Measurements from ENCODE around the gene WDR20. TPM values are rescaled to one million over a fixed set of nuclear protein-coding genes. Genes with fewer than 3 reads are reported as not detected.
"Not testable (repeated sequence)": the region's sequence is repeated elsewhere in the genome, so short reads cannot be mapped to it uniquely, and the experiment has no call there.

Gene WDR20, protein sequence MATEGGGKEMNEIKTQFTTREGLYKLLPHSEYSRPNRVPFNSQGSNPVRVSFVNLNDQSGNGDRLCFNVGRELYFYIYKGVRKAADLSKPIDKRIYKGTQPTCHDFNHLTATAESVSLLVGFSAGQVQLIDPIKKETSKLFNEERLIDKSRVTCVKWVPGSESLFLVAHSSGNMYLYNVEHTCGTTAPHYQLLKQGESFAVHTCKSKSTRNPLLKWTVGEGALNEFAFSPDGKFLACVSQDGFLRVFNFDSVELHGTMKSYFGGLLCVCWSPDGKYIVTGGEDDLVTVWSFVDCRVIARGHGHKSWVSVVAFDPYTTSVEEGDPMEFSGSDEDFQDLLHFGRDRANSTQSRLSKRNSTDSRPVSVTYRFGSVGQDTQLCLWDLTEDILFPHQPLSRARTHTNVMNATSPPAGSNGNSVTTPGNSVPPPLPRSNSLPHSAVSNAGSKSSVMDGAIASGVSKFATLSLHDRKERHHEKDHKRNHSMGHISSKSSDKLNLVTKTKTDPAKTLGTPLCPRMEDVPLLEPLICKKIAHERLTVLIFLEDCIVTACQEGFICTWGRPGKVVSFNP
- 10.9 and 14.8 TPM in 2 replicates for total RNA-seq (2014; rRNA removed; shearing (Covaris generic))

DNA sequence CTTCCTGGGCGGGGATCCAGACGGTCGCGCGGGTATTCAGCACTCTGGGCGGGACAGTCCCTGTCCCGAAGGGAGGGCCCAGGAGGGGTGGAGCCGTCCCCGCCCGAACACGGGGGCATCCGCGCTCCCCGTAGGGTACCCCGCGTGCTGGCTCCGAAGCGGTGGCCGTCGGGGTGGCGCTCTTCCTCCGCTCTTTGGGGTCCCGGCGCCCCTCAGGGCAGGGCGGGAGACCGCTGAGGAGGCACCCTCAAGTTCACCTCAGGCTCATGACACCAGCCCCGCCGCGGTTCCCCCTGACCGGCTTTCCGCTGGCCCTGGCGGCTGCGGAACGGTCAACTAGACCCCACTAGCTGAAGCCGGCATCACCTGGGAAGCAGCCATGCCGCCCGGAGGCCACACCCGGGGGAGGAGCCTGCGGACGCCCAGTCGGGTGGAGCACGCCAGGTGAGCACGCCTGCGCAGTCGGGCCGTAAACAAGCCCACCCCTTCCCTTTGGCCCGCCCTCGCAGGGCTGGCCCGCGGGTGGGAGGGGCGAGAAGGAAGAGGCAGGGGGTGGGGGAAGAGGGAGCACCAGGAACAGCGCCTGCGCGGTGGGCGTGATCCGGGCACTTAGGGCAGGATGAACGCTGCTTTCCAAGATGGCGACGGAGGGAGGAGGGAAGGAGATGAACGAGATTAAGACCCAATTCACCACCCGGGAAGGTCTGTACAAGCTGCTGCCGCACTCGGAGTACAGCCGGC lies at the start of gene WDR20:
WDR20 (plus strand) TSS at position 612 of the 741 bp plus-strand sequence; CDS start at position 639, 27 bp downstream.
- DNase-seq (ENCODE audit: low spot score) = peak; percentile 88

DNA sequence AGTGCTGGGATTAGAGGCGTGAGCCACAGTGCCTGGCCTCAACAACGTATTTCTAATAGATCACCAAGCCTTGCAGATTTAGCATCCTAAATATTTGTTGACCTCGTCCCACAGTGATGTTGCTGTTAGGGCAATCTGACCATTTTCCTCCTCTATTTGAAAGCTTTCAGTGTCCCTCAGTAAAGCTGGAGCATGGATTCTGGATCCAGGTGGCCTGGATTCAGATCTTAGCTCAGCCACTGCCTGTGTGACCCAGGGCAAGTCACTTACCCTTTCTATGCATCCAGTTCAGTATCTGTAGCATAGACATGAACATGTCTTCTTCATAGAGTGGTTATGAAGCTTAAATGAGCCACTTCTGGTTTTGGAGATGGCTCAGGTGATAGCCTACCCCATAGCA lies 49.0 kb upstream of the WDR20 start:
- no peak for DNase-seq (ENCODE audit: low spot score)

DNA sequence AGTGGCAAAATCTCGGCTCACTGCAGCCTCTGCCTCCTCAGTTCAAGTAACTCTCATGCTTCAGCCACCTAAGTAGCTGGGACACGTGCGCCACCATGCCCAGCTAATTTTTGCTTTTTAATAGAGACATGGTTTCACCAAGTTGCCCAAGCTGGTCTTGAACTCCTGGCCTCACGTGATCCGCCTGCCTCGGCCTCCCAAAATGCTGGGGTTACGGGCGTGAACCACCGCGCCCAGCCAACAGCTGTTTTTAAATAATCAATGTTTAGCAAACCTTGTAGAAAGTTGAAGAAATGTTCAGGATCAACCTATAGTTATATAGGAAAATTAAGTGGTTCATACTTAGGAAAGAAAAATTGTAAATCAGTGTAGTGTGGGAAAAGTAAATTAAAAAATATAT lies 46.9 kb upstream of the WDR20 start:
- DNase-seq (ENCODE audit: low spot score) = no peak

DNA sequence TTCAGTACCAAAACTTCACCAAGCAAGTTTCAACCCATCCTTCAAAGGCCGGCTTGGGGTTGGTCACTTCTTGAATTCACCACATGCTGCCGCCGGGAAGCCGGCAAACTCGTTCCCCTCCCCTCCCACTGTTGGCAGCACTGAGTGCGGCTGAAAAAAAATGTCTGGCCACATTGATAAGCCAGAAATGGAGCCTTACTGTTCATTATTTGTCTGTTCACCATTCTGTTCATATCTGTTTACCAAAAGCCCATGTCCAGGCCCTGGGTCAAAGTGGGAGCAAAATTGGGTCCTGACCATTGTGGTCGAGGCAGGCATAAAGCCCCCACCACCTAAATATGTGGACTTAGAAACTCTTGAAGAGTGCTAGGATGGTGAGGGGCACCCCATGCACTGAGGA lies 45.6 kb upstream of the WDR20 start:
- no peak for DNase-seq (ENCODE audit: low spot score)

DNA sequence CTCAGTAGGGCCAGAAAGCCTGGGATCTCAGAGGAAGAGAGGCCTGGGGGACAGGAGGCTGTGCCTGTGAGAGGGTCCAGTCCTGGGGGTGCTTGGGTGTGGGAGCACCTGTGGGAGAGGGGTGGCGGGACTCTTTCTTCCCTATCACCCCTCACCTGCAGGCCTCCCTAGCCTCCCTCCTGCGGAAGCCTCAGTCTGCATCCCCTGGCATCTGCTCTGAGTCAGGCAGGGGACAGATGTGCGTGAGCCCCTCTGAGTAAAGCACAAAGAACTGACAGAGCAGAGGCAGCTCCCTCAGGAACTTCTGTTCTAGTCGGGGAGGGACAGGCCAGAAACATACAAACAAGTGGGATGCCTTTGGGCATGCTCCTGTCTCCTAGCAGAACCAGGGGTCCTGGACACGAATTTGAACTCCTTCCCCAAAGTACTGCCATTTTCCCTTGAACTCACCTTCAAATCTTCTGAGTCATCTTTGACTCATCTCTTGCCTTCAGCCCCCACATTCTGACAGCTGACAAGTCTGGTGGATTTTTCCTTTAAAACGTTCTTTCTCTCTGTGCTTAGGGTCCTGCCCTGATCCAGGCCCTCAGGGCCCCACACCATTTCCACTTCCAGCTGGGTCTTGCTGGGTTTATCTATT lies 44.3 kb upstream of the WDR20 start:
- DNase-seq (ENCODE audit: low spot score) = no peak

DNA sequence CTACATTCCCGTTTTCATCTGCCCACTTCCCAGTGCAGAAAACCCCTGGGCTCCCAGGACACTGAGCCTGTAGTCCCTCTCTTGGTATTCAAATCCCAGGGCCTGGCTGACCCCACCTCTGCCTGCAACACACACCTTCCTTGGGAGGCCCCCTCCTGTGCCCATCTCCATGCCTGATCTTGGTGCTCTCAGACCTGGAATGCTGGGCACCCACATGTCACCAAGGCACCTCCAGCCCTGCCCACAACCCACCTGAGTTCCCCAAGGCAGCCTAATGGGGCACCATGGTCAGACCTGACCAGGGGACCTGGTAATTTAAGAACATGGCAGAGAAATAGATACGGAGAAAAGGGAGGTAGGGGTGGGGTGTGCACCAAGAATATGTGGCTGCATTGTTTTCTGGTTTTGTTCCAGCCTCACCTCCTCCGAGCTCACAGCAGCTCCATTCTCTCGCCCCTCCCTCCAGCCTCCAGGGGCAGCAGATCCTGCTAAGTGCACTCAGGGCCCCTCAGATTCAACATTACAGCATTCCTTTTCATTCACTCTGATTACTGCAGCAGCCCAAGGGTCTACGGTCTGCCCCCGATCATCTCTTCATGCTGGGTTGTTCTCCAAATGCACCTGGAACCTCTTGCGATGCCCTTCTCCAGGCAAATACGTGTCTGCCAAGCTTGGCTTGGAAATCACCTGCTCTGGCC lies 43.7 kb upstream of the WDR20 start:
- no peak for DNase-seq (ENCODE audit: low spot score)

DNA sequence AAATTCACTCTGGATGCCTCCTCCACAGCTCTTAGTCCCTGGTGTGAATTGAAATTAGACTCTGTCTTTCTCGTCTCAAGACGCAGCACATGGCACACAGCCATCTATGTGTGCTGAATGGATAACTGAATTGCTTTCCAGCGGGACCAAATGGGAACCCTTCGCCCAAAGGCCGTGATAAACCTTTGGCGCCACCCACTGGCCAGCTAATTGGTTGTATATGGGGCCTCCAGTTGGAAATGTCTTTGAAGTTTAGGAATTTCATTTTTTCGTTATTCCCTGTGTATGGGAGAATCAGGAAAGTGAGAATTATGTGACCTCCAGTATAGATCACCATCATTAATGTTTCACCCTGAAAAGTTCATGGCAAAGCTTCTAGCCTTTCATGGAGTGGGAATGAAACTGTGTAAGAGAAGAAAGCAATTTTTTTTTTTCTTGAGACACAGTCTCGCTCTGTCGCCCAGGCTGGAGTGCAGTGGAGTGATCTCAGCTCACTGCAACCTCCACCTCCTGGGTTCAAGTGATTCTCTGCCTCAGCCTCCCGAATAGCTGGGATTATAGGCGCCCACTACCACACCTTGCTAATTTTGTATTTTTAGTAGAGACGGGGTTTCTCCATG lies 43.0 kb upstream of the WDR20 start:
- peak; percentile 62 for DNase-seq (ENCODE audit: low spot score)

DNA sequence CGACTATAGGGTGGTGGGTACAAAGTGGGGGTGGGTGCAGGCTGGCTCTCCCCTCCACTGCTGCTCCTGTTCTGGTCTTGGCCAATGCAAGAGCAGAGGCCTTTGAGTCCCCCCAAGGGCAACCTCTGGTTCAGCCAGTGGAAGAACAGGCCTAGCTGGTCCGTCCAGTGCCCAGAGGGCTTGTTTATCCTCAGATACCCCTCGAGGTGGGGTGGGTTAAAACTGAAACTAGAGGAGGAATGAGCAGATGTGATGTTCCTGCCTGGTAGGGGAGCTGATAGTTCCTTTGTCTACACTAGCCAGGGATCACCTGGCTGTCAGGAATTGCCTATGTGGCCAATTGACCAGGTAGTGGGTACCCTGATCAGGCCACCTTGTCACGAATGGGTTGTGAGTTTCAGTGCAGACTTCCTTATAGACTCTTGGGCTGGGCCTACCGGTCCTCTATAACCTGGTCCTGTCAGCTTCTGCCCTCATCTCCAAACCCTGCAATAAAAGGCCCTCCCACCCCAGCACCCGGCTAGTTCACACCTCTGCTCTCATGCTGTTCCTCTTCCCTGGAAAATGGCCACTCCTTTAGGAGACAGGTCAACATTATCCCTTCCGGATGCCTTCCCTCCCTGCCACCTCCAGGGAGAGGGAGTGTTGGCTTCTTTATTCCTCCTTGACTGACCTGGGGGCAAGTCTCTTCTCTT lies 42.1 kb upstream of the WDR20 start:
- DNase-seq (ENCODE audit: low spot score) = no peak

DNA sequence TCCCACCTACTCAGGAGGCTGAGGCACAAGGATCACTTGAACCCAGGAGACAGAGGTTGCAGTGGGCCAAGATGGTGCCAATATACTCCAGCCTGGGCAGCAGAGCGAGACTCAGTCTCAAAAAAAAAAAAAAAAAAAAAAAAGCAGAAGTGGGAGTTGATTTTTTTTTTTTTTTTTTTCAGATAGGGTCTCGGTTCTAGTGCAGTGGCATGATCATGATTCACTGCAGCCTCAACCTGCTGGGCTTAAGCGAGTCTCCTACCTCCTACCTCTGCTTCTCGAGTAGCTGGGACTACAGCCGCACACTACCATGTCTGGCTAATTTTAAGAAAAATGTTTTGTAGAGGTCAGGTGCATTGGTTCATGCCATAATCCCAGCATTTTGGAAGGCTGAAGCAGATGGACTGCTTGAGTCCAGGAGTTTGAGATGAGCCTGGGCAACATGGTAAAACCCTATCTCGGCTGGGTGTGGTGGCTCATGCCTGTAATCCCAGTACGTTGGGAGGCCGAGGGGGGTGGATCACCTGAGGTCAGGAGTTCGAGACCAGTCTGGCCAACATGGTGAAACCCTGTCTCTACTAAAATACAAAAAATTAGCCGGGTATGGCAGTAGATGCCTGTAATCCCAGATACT lies 36.5 kb upstream of the WDR20 start:
- DNase-seq (ENCODE audit: low spot score) = no peak

DNA sequence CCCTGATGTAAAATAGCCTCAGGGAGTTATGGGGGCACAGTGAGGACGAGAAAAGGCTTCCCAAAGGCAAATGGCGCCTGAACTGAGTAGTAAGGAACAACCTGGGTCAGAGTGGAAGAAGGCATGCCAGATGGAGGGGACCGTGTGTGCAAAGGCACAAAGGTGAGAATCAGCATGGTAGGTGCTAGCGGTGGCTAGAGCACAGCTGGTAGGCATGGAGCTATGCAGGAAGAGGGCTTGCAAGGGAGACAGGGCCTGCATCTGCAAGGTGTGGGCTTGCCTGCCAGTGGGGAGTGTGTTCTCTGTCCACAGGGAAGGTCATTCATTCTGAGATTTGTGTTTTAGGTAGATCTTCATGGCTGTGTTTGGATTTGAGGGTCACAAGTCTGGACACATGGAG lies 34.3 kb upstream of the WDR20 start:
- no peak for DNase-seq (ENCODE audit: low spot score)

DNA sequence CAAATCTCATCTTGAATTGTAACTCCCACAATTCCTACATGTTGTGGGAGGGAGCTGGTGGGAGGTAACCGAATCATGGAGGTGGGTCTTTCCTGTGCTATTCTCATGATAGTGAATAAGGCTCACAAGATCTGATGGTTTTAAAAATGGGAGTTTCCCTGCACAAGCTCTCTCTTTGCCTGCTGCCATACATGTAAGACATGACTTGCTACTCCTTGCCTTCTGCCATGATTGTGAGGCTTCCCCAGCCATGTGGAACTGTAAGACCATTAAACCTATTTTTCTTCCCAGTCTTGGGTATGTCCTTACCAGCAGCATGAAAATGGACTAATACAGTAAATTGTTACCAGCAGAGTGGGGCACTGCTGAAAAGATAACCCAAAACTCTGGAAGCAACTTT lies 30.4 kb upstream of the WDR20 start:
- not testable (repeated sequence) for DNase-seq (ENCODE audit: low spot score)

DNA sequence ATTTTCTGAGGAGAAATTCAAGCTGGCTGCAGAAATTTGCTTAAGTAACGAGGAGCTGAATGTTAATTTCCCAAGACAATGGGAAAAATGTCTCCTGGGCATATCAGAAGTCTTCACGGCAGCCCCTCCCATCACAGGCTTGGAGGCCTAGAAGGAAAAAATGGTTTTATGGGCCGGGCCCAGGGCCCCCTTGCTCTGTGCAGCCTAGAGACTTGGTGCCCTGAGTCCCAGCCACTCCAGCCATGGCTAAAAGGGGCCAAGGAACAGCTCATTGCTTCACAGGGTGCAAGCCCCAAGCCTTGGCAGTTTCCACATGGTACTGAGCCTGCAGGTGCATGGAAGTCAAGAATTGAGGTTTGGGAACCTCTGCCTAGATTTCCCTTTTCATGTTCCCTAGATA lies 28.6 kb upstream of the WDR20 start:
- no peak for DNase-seq (ENCODE audit: low spot score)

DNA sequence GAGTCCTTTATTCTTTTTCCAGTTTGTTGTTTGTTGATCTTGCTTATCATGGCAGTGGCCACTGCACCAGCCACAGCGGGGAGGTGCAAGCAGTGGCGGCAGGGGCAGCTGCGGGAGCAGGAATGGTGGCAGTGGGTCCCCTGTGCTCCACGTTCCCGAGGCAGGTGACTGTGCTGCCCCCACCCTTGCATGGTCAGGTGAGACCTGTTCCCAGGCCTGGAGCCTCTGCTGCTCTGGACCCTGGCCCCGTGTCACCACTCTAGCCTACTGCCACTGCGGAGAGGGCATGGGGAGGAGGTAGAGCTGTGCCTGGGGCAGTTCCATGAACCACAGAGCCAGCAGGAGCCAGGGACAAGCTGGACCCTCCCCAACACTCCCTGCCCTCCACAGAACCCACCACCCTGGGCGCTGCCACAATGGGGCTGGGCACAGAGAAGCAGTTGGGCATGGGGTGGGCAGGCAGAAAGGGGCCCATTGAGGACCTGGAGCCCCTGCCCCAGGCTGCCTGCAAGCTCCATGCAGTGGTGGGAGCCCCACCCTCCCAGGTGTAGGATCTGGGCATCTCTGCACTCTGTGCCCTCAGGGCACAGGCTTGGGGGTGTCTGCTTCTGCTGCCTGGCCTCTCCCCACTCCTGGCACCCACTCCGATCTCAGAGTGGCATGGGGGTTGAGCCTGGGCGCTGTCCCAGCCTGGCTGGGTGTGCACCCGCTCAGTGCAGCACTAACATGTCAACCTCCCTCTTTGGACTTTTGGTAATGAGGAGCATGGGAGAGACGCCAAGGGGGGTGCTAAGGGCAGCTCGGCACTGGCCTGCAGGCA lies 23.1 kb upstream of the WDR20 start:
- no peak for DNase-seq (ENCODE audit: low spot score)

DNA sequence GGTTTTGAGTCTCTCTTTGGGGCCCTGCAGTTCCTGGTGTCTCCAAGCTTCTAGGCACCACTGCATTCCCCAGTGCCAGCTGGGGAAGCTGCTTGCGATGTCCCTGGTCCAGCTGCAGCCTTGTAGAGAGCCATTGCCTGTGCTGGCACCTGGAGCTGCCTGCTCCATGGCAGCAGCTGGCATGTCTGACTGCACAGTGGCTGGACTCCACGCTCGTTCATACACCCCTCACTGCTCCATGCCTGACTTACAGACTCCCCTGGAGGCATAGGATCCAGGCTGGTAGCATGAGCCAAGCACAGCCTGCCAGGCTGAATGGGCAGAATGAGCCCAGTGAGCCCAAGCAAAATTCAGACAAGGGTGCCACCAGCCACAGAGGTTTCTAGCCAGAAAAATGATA lies 21.8 kb upstream of the WDR20 start:
- no peak for DNase-seq (ENCODE audit: low spot score)

DNA sequence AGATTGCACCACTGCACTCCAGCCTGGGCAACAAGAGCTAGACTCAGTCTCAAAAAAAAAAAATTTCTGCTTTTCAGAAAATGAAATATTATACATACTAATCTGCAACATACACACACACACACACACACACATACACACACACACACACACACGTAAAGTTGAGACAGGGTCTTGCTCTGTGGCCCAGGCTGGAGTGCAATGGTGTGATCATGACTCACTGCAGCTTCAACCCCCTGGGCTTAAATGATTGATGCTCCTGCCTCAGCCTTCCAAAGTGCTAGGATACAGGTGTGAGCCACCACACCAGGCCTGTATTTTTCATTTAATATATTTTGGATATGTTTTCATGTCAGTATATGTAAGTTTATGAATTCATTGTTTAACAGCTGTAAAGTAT lies 18.8 kb upstream of the WDR20 start:
- DNase-seq (ENCODE audit: low spot score) = no peak

DNA sequence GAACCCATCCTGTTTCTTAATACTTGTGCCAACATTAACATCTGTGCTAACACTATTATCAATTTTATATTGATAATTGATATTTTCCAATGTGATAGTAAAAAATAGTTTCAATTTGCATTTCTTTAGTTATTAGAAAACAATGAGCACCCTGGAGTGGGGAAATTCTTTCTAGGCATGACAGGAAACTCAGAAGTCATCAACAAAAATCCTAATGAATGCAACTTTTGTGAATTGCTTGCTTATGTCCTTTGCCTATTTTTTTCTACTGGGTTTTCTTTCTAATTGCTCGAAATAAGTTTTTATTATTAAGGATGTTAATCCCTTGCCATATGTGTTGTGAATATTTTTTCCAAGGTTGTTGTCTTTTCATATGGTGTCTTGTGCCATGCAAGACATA lies 18.1 kb upstream of the WDR20 start:
- DNase-seq (ENCODE audit: low spot score) = no peak

DNA sequence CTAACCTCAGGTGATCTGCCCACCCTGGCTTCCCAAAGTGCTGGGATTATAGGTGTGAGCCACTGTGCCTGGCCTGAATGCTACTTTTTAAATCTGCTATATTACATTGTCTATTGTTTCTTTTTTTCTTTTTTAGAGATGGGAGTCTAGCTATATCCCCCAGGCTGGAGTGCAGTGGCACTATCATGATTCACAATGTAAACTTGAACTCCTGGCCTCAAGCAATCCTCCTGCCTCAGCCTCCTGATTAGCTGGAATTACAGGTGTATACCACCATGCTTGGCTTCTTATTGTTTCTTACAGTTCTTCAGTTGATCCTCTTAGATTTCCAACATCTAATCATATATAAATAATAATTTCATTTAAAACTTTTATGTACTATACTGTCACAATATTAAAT lies 15.3 kb upstream of the WDR20 start:
- DNase-seq (ENCODE audit: low spot score) = no peak

DNA sequence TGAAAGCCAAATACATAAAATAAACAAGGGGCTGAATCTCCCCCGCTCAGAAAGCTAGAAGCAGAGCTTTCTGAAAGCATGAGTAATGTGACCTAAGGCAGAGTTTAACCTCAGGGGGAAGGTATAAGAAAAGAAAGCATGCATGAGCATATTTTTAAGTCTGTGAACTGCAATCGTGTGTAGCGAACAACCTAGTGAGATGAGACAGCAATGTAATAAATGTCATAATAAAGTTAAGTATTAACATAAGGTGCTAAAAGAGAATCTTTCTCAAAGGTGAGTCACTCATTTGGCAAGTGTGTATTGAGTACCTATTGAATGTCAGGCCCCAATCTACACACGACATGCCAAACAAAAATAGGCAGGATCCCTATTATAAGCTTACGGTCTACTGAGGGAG lies 14.2 kb upstream of the WDR20 start:
- no peak for DNase-seq (ENCODE audit: low spot score)

DNA sequence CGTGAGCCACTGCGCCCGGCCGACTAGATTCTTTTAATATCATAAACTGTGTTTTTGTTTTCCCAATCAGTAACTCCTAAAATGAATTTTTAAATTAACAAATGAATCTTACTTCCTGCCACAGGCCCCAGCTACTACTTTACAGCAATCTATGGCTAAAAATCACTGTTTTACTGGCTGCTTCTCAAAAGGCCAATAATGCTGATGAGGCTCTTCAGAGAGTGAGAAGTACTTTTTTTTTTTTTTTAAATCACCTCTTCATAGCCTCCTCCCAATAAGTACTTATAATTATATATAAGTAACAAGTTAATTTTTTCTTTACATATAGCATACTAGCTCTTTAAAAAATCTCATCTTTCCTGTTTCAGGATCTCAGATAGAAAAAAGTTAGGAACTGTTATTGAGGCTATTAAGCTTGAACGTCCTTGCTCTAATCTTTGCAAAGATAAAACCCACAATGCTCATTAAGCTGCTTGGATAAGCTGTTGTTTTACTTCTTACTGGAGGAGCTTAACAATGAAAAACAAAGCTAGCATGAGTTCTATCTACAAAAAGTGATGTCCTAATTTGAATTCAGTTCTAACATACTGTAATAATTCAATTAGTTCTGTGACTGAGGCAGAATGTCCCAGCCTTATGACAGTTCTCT lies 12.8 kb upstream of the WDR20 start:
- no peak for DNase-seq (ENCODE audit: low spot score)

All from A172 (cell line).